Activated CD4-positive, alpha-beta T cell treated with anti-CD3 and anti-CD28 coated beads, Interleukin-2, Interleukin-4, amounts not matched to agents 100 ng/mL and 50 ng/mL, durations not matched to agents 16 hours and 8 hours (primary cell): ENCODE measurements around the gene KCNMA1.

ENCODE experiments used
- DNase-seq: peaks from one replicate; pipeline ENCODE4 v3.0.0-alpha.2; 2020; ENCODE audit warnings: low spot score

Gene KCNMA1

GRCh38 chr10:76977046-76977445 lies 660.6 kb downstream of the KCNMA1 start:
- no peak for DNase-seq

- no peak for DNase-seq
Measured at GRCh38 chr10:76976142-76976541, 661.5 kb downstream of the KCNMA1 start.

GRCh38 chr10:76975126-76975525 lies 662.5 kb downstream of the KCNMA1 start:
- DNase-seq, result no peak

- no peak for DNase-seq
Measured at GRCh38 chr10:76974017-76974691, 663.5 kb downstream of the KCNMA1 start.

GRCh38 chr10:76973091-76974016 lies 664.3 kb downstream of the KCNMA1 start:
- no peak for DNase-seq

GRCh38 chr10:76972541-76972940 lies 665.1 kb downstream of the KCNMA1 start:
- no peak for DNase-seq

GRCh38 chr10:76971547-76972170 lies 665.9 kb downstream of the KCNMA1 start:
- DNase-seq, result no peak

- no peak for DNase-seq
Measured at GRCh38 chr10:76970711-76971519, 666.7 kb downstream of the KCNMA1 start.

GRCh38 chr10:76969366-76969948 lies 668.2 kb downstream of the KCNMA1 start:
- DNase-seq, result no peak

GRCh38 chr10:76968483-76968882 lies 669.1 kb downstream of the KCNMA1 start:
- DNase-seq, result no peak

GRCh38 chr10:76962851-76963250 lies 674.8 kb downstream of the KCNMA1 start:
- DNase-seq, result no peak

- DNase-seq, result no peak
Measured at GRCh38 chr10:76961841-76962240, 675.8 kb downstream of the KCNMA1 start.

GRCh38 chr10:76959111-76959510 lies 678.5 kb downstream of the KCNMA1 start:
- no peak for DNase-seq

- no peak for DNase-seq
Measured at GRCh38 chr10:76954838-76955237, 682.8 kb downstream of the KCNMA1 start.

GRCh38 chr10:76950354-76950753 lies 687.3 kb downstream of the KCNMA1 start:
- no peak for DNase-seq

- DNase-seq, result no peak
Measured at GRCh38 chr10:76946270-76946669, 691.3 kb downstream of the KCNMA1 start.

GRCh38 chr10:76945166-76945565 lies 692.4 kb downstream of the KCNMA1 start:
- no peak for DNase-seq

- DNase-seq, result no peak
Measured at GRCh38 chr10:76944640-76945039, 693.0 kb downstream of the KCNMA1 start.

GRCh38 chr10:76942628-76943416 lies 694.8 kb downstream of the KCNMA1 start:
- no peak for DNase-seq

GRCh38 chr10:76939933-76940468 lies 697.6 kb downstream of the KCNMA1 start:
- no peak for DNase-seq
